CD4-positive, alpha-beta T cell (primary cell): Measurements from ENCODE around the gene ZNRF3. TPM values are rescaled to one million over a fixed set of nuclear protein-coding genes. Genes with fewer than 3 reads are reported as not detected.
"Not testable (repeated sequence)": the region's sequence is repeated elsewhere in the genome, so short reads cannot be mapped to it uniquely, and the experiment has no call there.

Experiments
- ATAC-seq: fragments of 200-7000 bp; cut with Tn5 transposase; one replicate; pipeline ENCODE4 v1.10.0; 2022; ENCODE audit warnings: mild to moderate bottlenecking; ENCODE audit not compliant: poor library complexity
- CTCF ChIA-PET: fragments of 350-600 bp; sonication (Branson Sonifier 250); formaldehyde crosslinking; loops from one replicate; lab custom pipeline; 2021; ENCODE audit warnings: antibody characterized with exemption, inconsistent platforms; lab: Charles Lee
- POLR2A ChIA-PET: fragments of 350-600 bp; sonication (Branson Sonifier 250); formaldehyde crosslinking; loops from one replicate; lab custom pipeline; 2021; ENCODE audit warnings: antibody characterized with exemption, inconsistent platforms; lab: Charles Lee
- DNase-seq, 14 experiments: peaks; one replicate each; pipeline ENCODE4 v3.0.0-alpha.2; 2013 to 2020; ENCODE audit warnings: mixed read lengths in 2 of 14
- H3K27ac ChIP-seq, 2 donors: one replicate each; pipeline versions ENCODE4 v1.5.1 to v1.7.0; 2013; ENCODE audit warnings: low read length in 2 of 2, low read depth in 1 of 2, mild to moderate bottlenecking in 1 of 2
- H3K27me3 ChIP-seq, 2 experiments: 1 replicate in 1 of 2; 2 replicates in 1 of 2; pipeline versions ENCODE4 v1.6.1 to v1.7.0; 2013; ENCODE audit warnings: low read length in 2 of 2, control low read depth in 1 of 2, mild to moderate bottlenecking in 1 of 2, moderate library complexity in 1 of 2; ENCODE audit not compliant: insufficient read depth in 2 of 2, control insufficient read depth in 1 of 2
- H3K36me3 ChIP-seq: one replicate; pipeline ENCODE4 v1.6.1; 2013; ENCODE audit warnings: low read length, control low read depth; ENCODE audit not compliant: insufficient read depth
- H3K4me1 ChIP-seq: one replicate; pipeline ENCODE4 v1.6.1; 2013; ENCODE audit warnings: low read length, control low read depth; ENCODE audit not compliant: insufficient read depth
- H3K4me3 ChIP-seq: one replicate; pipeline ENCODE4 v1.5.1; 2013; ENCODE audit warnings: mild to moderate bottlenecking, low read length, moderate library complexity
- H3K9me3 ChIP-seq, 2 experiments: 1 replicate in 1 of 2; 2 replicates in 1 of 2; pipeline versions ENCODE4 v1.6.1 to v1.7.0; 2013; ENCODE audit warnings: low read length in 2 of 2, mild to moderate bottlenecking in 2 of 2, control low read depth in 1 of 2, moderate library complexity in 1 of 2; ENCODE audit not compliant: control insufficient read depth in 1 of 2, insufficient read depth in 1 of 2
- H3K27ac Mint-ChIP-seq: one replicate; pipeline ENCODE4 v1.8.0; 2020; ENCODE audit warnings: mixed read lengths
- H3K27me3 Mint-ChIP-seq: one replicate; pipeline ENCODE4 v1.8.0; 2021; ENCODE audit warnings: mixed read lengths
- H3K36me3 Mint-ChIP-seq: one replicate; pipeline ENCODE4 v1.8.0; 2021; ENCODE audit warnings: low read depth, mixed read lengths
- H3K4me1 Mint-ChIP-seq: one replicate; pipeline ENCODE4 v1.8.0; 2021; ENCODE audit warnings: low read depth, mixed read lengths
- H3K4me3 Mint-ChIP-seq: one replicate; pipeline ENCODE4 v1.8.0; 2020; ENCODE audit warnings: mild to moderate bottlenecking, mixed read lengths
- H3K9me3 Mint-ChIP-seq: one replicate; pipeline ENCODE4 v1.8.0; 2020; ENCODE audit warnings: mixed read lengths
- CTCF ChIP-seq: fragments of 200-600 bp; IDR thresholded peaks from one replicate; pipeline ENCODE4 v1.8.0; 2022; ENCODE audit warnings: antibody characterized with exemption, mild to moderate bottlenecking
- intact Hi-C, 2 experiments: fragments of 100-400 bp; cut with DNase I in 1 of 2; cut with micrococcal nuclease in 1 of 2; formaldehyde crosslinking; loops; one replicate each; pipeline versions ENCODE4 v1.15.1 to v1.9.0; 2023 to 2025; cut with DNase I, micrococcal nuclease
- total RNA-seq, 174 experiments: library from RNA in 2 of 174; stranded (reverse) in 2 of 174; gene quantifications; one replicate each; pipeline ENCODE4 v1.2.3 and lab custom pipeline; 2021 to 2026

ZNRF3 gene
- total RNA-seq, 2 experiments from 2014 or later: 0.38 to 0.61 TPM

- H3K36me3 Mint-ChIP-seq: no peaks in the 10 kb centered on the region
- ATAC-seq: no peak
These were observed 121.4 kb downstream of the ZNRF3 start for GRCh38 chr22:29004647-29005371.

GRCh38 chr22:29005754-29006153 is 122.4 kb downstream of the ZNRF3 start:
- H3K4me1 ChIP-seq, ATAC-seq, H3K4me3 ChIP-seq, DNase-seq, H3K27ac Mint-ChIP-seq, H3K36me3 ChIP-seq, H3K27me3 ChIP-seq, H3K27ac ChIP-seq, H3K4me1 Mint-ChIP-seq, H3K4me3 Mint-ChIP-seq, H3K9me3 ChIP-seq, intact Hi-C loops, H3K36me3 Mint-ChIP-seq, H3K9me3 Mint-ChIP-seq: not testable (repeated sequence)
- ChIA-PET CTCF (interaction anchor here (0.7 kb wide), 1 partner anchor 18 kb away, joined by 3 read pairs; no protein-coding TSS in a partner anchor), POLR2A (interaction anchor here (0.6 to 0.7 kb wide), 2 partner anchors 178 to 1069 kb away, joined by 3 read pairs; no protein-coding TSS in a partner anchor)
- H3K27me3 Mint-ChIP-seq: peaks cover 38% of the 10 kb centered on the region

More at GRCh38 chr22:29004647-29005371, 121.4 kb downstream of the ZNRF3 start:
- CTCF ChIA-PET: no interaction called here
- Mint-ChIP-seq H3K27ac (no peak overlapping the region), H3K4me1 (no peaks in the 10 kb centered on the region), H3K9me3 (no peaks in the 10 kb centered on the region), H3K27me3 (peaks cover 35% of the 10 kb centered on the region), H3K4me3 (no peak overlapping the region)
- no peak for DNase-seq
- POLR2A ChIA-PET: interaction anchor here (0.6 kb wide), 1 partner anchor 177 kb away, joined by 3 read pairs; no protein-coding TSS in a partner anchor
- intact Hi-C loops: no loop called here
- Histone ChIP-seq H3K4me3 (no peak overlapping the region), H3K9me3 (no peaks in the 10 kb centered on the region), H3K27me3 (peaks cover 6 to 7% of the 10 kb centered on the region in 2 experiments), H3K4me1 (no peaks in the 10 kb centered on the region), H3K36me3 (no peaks in the 10 kb centered on the region), H3K27ac (no peak overlapping the region)
- TF ChIP-seq CTCF: no peak

- Histone ChIP-seq H3K27me3 (peaks cover 3 to 6% of the 10 kb centered on the region in 2 experiments), H3K4me3 (no peak overlapping the region), H3K9me3 (no peaks in the 10 kb centered on the region), H3K36me3 (no peaks in the 10 kb centered on the region), H3K27ac (no peak overlapping the region), H3K4me1 (no peaks in the 10 kb centered on the region)
- H3K27me3 Mint-ChIP-seq: peaks cover 42% of the 10 kb centered on the region
- ChIA-PET POLR2A (interaction anchor here (0.7 kb wide), 1 partner anchor 1069 kb away, joined by 3 read pairs; no protein-coding TSS in a partner anchor), CTCF (no interaction called here)
- no peak for ATAC-seq
- H3K4me1 Mint-ChIP-seq: no peaks in the 10 kb centered on the region
- no peak overlapping the region for H3K27ac Mint-ChIP-seq
- intact Hi-C loops: no loop called here
- TF ChIP-seq CTCF: no peak
- H3K36me3 Mint-ChIP-seq: no peaks in the 10 kb centered on the region
- no peak for DNase-seq
- no peak overlapping the region for H3K4me3 Mint-ChIP-seq
- H3K9me3 Mint-ChIP-seq: no peaks in the 10 kb centered on the region
These were observed 123.0 kb downstream of the ZNRF3 start for GRCh38 chr22:29006346-29006745.
